ENCODE results near the gene CHCHD6.

DNA sequence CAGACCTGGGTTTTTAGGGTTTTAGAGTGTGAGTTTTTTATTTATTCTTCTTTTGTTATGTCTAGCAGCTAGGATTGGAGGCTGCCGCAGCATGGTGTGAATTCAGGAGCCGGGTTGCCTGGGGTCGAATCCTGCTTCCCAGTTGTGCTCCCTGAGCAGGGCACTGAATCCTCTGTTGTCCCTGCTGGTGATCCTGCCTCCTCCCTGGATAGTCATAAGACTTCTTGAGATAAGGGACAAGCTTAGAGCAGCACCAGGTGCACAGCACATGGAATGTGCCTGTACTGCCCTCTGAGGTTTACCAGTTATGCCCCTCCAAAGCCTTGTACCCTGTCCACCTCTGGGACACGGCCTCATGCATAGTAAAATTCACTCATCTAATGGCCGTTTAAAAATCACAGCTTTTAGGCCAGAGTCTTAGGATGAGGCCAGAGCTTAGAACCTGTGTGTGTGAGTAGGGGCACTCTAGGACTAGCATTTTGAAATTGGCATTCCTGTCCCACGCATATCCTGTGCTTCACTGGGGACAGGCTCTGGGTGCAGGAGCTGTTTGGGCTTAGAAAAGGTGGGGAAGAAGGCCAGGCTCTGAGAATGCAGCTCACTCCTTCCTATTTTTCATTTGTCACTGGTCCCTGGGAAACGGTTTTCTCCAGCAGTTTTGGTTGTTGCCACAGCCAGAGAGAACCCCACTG is 47.7 kb downstream of the CHCHD6 start:
- TF ChIP-seq, protein P1, sequence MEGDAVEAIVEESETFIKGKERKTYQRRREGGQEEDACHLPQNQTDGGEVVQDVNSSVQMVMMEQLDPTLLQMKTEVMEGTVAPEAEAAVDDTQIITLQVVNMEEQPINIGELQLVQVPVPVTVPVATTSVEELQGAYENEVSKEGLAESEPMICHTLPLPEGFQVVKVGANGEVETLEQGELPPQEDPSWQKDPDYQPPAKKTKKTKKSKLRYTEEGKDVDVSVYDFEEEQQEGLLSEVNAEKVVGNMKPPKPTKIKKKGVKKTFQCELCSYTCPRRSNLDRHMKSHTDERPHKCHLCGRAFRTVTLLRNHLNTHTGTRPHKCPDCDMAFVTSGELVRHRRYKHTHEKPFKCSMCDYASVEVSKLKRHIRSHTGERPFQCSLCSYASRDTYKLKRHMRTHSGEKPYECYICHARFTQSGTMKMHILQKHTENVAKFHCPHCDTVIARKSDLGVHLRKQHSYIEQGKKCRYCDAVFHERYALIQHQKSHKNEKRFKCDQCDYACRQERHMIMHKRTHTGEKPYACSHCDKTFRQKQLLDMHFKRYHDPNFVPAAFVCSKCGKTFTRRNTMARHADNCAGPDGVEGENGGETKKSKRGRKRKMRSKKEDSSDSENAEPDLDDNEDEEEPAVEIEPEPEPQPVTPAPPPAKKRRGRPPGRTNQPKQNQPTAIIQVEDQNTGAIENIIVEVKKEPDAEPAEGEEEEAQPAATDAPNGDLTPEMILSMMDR (IDR thresholded peaks at IDR 0.05), result no peak
- TF ChIP-seq POLR2A (IDR thresholded peaks at IDR 0.05), result no peak
